ENCODE results near the gene ZNF503. TPM values are rescaled to one million over a fixed set of nuclear protein-coding genes. Genes with fewer than 3 reads are reported as not detected.

The ZNF503 gene
- total and polyA plus RNA-seq, 4 donors = 6.4 to 32.2 (median 20.6) TPM

- peaks cover 7% of the 10 kb centered on the region for H3K27me3 ChIP-seq (ENCODE audit: control insufficient read depth, insufficient read depth, low read length)
- no peak overlapping the region for H3K4me3 ChIP-seq (ENCODE audit: low read depth, low read length)
- no peak overlapping the region for H3K27ac ChIP-seq (ENCODE audit: low read depth, low read length)
- H3K9me3 ChIP-seq (ENCODE audit: control insufficient read depth, insufficient read depth, low read length) = no peaks in the 10 kb centered on the region
- no peak for DNase-seq (ENCODE audit: low read depth in 4 of 6, low spot score in 6 of 6)
- no peaks in the 10 kb centered on the region for H3K36me3 ChIP-seq (ENCODE audit: control insufficient read depth, insufficient read depth, low read length)
- H3K4me1 ChIP-seq (ENCODE audit: control insufficient read depth, insufficient read depth, low read length) = peaks cover 9% of the 10 kb centered on the region
- WGBS (ENCODE audit: insufficient coverage) = 78% methylated on average over 1 of the region's 6 CpGs
These were observed 23.9 kb upstream of the ZNF503 start for GRCh38 chr10:75425291-75426079.

GRCh38 chr10:75424571-75424970 is 23.0 kb upstream of the ZNF503 start:
- Histone ChIP-seq H3K4me3 (ENCODE audit: low read depth, low read length) (no peak overlapping the region), H3K27ac (ENCODE audit: low read depth, low read length) (no peak overlapping the region), H3K9me3 (ENCODE audit: control insufficient read depth, insufficient read depth, low read length) (no peaks in the 10 kb centered on the region), H3K4me1 (ENCODE audit: control insufficient read depth, insufficient read depth, low read length) (peaks cover 3% of the 10 kb centered on the region), H3K36me3 (ENCODE audit: control insufficient read depth, insufficient read depth, low read length) (no peaks in the 10 kb centered on the region), H3K27me3 (ENCODE audit: control insufficient read depth, insufficient read depth, low read length) (peaks cover 2% of the 10 kb centered on the region)
- WGBS (ENCODE audit: insufficient coverage) = 80% methylated on average over 1 of the region's 2 CpGs
- DNase-seq (ENCODE audit: low read depth in 4 of 6, low spot score in 6 of 6) = no peak

GRCh38 chr10:75422913-75423312 is 21.3 kb upstream of the ZNF503 start:
- no peak for DNase-seq (ENCODE audit: low read depth in 4 of 6, low spot score in 6 of 6)
- Histone ChIP-seq H3K36me3 (ENCODE audit: control insufficient read depth, insufficient read depth, low read length) (no peaks in the 10 kb centered on the region), H3K27ac (ENCODE audit: low read depth, low read length) (no peak overlapping the region), H3K4me3 (ENCODE audit: low read depth, low read length) (no peak overlapping the region), H3K27me3 (ENCODE audit: control insufficient read depth, insufficient read depth, low read length) (no peaks in the 10 kb centered on the region), H3K4me1 (ENCODE audit: control insufficient read depth, insufficient read depth, low read length) (peaks cover 3% of the 10 kb centered on the region), H3K9me3 (ENCODE audit: control insufficient read depth, insufficient read depth, low read length) (no peaks in the 10 kb centered on the region)
- 97% methylated on average over 6 of the region's 6 CpGs for WGBS (ENCODE audit: insufficient coverage)

GRCh38 chr10:75418712-75419111 is 17.1 kb upstream of the ZNF503 start:
- Histone ChIP-seq H3K9me3 (ENCODE audit: control insufficient read depth, insufficient read depth, low read length) (no peaks in the 10 kb centered on the region), H3K27me3 (ENCODE audit: control insufficient read depth, insufficient read depth, low read length) (no peaks in the 10 kb centered on the region), H3K4me3 (ENCODE audit: low read depth, low read length) (no peak overlapping the region), H3K36me3 (ENCODE audit: control insufficient read depth, insufficient read depth, low read length) (no peaks in the 10 kb centered on the region), H3K27ac (ENCODE audit: low read depth, low read length) (no peak overlapping the region), H3K4me1 (ENCODE audit: control insufficient read depth, insufficient read depth, low read length) (no peaks in the 10 kb centered on the region)
- WGBS (ENCODE audit: insufficient coverage) = 77% methylated on average over 7 of the region's 8 CpGs
- no peak for DNase-seq (ENCODE audit: low read depth in 4 of 6, low spot score in 6 of 6)

GRCh38 chr10:75418293-75418692 is 16.7 kb upstream of the ZNF503 start:
- Histone ChIP-seq H3K27ac (ENCODE audit: low read depth, low read length) (no peak overlapping the region), H3K4me3 (ENCODE audit: low read depth, low read length) (no peak overlapping the region), H3K4me1 (ENCODE audit: control insufficient read depth, insufficient read depth, low read length) (no peaks in the 10 kb centered on the region), H3K36me3 (ENCODE audit: control insufficient read depth, insufficient read depth, low read length) (no peaks in the 10 kb centered on the region), H3K27me3 (ENCODE audit: control insufficient read depth, insufficient read depth, low read length) (peaks cover 1% of the 10 kb centered on the region), H3K9me3 (ENCODE audit: control insufficient read depth, insufficient read depth, low read length) (no peaks in the 10 kb centered on the region)
- 72% methylated on average over 4 of the region's 4 CpGs for WGBS (ENCODE audit: insufficient coverage)
- DNase-seq (ENCODE audit: low read depth in 4 of 6, low spot score in 6 of 6) = no peak

GRCh38 chr10:75417522-75417927 is 16.0 kb upstream of the ZNF503 start:
- peaks cover 2% of the 10 kb centered on the region for H3K27me3 ChIP-seq (ENCODE audit: control insufficient read depth, insufficient read depth, low read length)
- WGBS (ENCODE audit: insufficient coverage) = no CpG with 5 or more reads among the region's 5 CpGs
- H3K4me1 ChIP-seq (ENCODE audit: control insufficient read depth, insufficient read depth, low read length) = no peaks in the 10 kb centered on the region
- no peak overlapping the region for H3K4me3 ChIP-seq (ENCODE audit: low read depth, low read length)
- no peaks in the 10 kb centered on the region for H3K9me3 ChIP-seq (ENCODE audit: control insufficient read depth, insufficient read depth, low read length)
- no peak for DNase-seq (ENCODE audit: low read depth in 4 of 6, low spot score in 6 of 6)
- H3K36me3 ChIP-seq (ENCODE audit: control insufficient read depth, insufficient read depth, low read length) = no peaks in the 10 kb centered on the region
- H3K27ac ChIP-seq (ENCODE audit: low read depth, low read length) = no peak overlapping the region

GRCh38 chr10:75414527-75414926 is 13.0 kb upstream of the ZNF503 start:
- DNase-seq (ENCODE audit: low read depth in 4 of 6, low spot score in 6 of 6) = no peak
- Histone ChIP-seq H3K9me3 (ENCODE audit: control insufficient read depth, insufficient read depth, low read length) (no peaks in the 10 kb centered on the region), H3K36me3 (ENCODE audit: control insufficient read depth, insufficient read depth, low read length) (no peaks in the 10 kb centered on the region), H3K4me3 (ENCODE audit: low read depth, low read length) (no peak overlapping the region), H3K27ac (ENCODE audit: low read depth, low read length) (no peak overlapping the region), H3K4me1 (ENCODE audit: control insufficient read depth, insufficient read depth, low read length) (peaks cover 4% of the 10 kb centered on the region), H3K27me3 (ENCODE audit: control insufficient read depth, insufficient read depth, low read length) (peaks cover 7% of the 10 kb centered on the region)
- WGBS (ENCODE audit: insufficient coverage) = no CpG with 5 or more reads among the region's 1 CpG

- no peaks in the 10 kb centered on the region for H3K9me3 ChIP-seq (ENCODE audit: control insufficient read depth, insufficient read depth, low read length)
- peak in 1 of 6 donors; percentile 28 for DNase-seq (ENCODE audit: low read depth in 4 of 6, low spot score in 6 of 6)
- H3K36me3 ChIP-seq (ENCODE audit: control insufficient read depth, insufficient read depth, low read length) = peaks cover 8% of the 10 kb centered on the region
- H3K4me3 ChIP-seq (ENCODE audit: low read depth, low read length) = no peak overlapping the region
- WGBS (ENCODE audit: insufficient coverage) = 42% methylated on average over 5 of the region's 10 CpGs
- H3K4me1 ChIP-seq (ENCODE audit: control insufficient read depth, insufficient read depth, low read length) = peaks cover 41% of the 10 kb centered on the region
- peaks cover 41% of the 10 kb centered on the region for H3K27me3 ChIP-seq (ENCODE audit: control insufficient read depth, insufficient read depth, low read length)
- no peak overlapping the region for H3K27ac ChIP-seq (ENCODE audit: low read depth, low read length)
These were observed 8.8 kb upstream of the ZNF503 start for GRCh38 chr10:75410132-75411005.

GRCh38 chr10:75408911-75409885 is 7.6 kb upstream of the ZNF503 start:
- Histone ChIP-seq H3K4me3 (ENCODE audit: low read depth, low read length) (peak overlapping the region; percentile 88), H3K36me3 (ENCODE audit: control insufficient read depth, insufficient read depth, low read length) (peaks cover 8% of the 10 kb centered on the region), H3K27ac (ENCODE audit: low read depth, low read length) (peak overlapping the region; percentile 91), H3K27me3 (ENCODE audit: control insufficient read depth, insufficient read depth, low read length) (peaks cover 52% of the 10 kb centered on the region), H3K4me1 (ENCODE audit: control insufficient read depth, insufficient read depth, low read length) (peaks cover 52% of the 10 kb centered on the region), H3K9me3 (ENCODE audit: control insufficient read depth, insufficient read depth, low read length) (no peaks in the 10 kb centered on the region)
- peak in 5 of 6 donors; percentile 17 to 75 (median 39) for DNase-seq (ENCODE audit: low read depth in 4 of 6, low spot score in 6 of 6)
- WGBS (ENCODE audit: insufficient coverage) = 2% methylated on average over 67 of the region's 76 CpGs
